Measurements from ENCODE around the gene PRPF40A. TPM values are rescaled to one million over a fixed set of nuclear protein-coding genes. Genes with fewer than 3 reads are reported as not detected.

The PRPF40A gene
- total RNA-seq, 6 experiments from 2014 or later: 25.1 to 54.3 (median 40.2) TPM

- DNase-seq (no peak), ATAC-seq (no peak)
- Histone ChIP-seq H3K27ac (no peak overlapping the region), H3K36me3 (peaks cover 0 to 18% (median 0%) of the 10 kb centered on the region in 4 donors), H3K4me3 (no peak overlapping the region), H3K4me1 (peaks cover 0 to 8% (median 0%) of the 10 kb centered on the region in 4 donors), H3K27me3 (no peaks in the 10 kb centered on the region), H3K9me3 (no peaks in the 10 kb centered on the region)
- intact Hi-C loops (cut with DNase I): no loop called here
- no peak for TF ChIP-seq POLR2A (IDR thresholded peaks at IDR 0.05)
- TF ChIP-seq CTCF (IDR thresholded peaks at IDR 0.05): no peak
- 83% methylated on average over 1 of the region's 1 CpG for WGBS (ENCODE audit: insufficient coverage, low coverage, low lambda C conversion rate, missing lambda C conversion rate)
Measured at GRCh38 chr2:152696476-152696875, 20.8 kb downstream of the PRPF40A start.

GRCh38 chr2:152695763-152696162, 21.5 kb downstream of the PRPF40A start:
- Histone ChIP-seq H3K27ac (no peak overlapping the region), H3K36me3 (peaks cover 0 to 18% (median 0%) of the 10 kb centered on the region in 4 donors), H3K4me3 (no peak overlapping the region), H3K4me1 (peaks cover 0 to 8% (median 0%) of the 10 kb centered on the region in 4 donors), H3K9me3 (no peaks in the 10 kb centered on the region), H3K27me3 (no peaks in the 10 kb centered on the region)
- intact Hi-C loops (cut with DNase I): no loop called here
- DNase-seq: no peak
- WGBS (ENCODE audit: insufficient coverage, low coverage, low lambda C conversion rate, missing lambda C conversion rate): 97% methylated on average over 3 of the region's 3 CpGs
- no peak for ATAC-seq
- TF ChIP-seq POLR2A (IDR thresholded peaks at IDR 0.05) (no peak), CTCF (IDR thresholded peaks at IDR 0.05) (no peak)

- Histone ChIP-seq H3K27ac (peak overlapping the region; percentile 12 to 38 (median 25)), H3K4me3 (peak overlapping the region; percentile 3 to 17 (median 4)), H3K36me3 (peaks cover 0 to 18% (median 0%) of the 10 kb centered on the region in 4 donors), H3K4me1 (peaks cover 0 to 8% (median 0%) of the 10 kb centered on the region in 4 donors), H3K9me3 (no peaks in the 10 kb centered on the region), H3K27me3 (no peaks in the 10 kb centered on the region)
- ATAC-seq (peak; percentile 58 to 91 (median 74)), DNase-seq (no peak)
- intact Hi-C loops (cut with DNase I): no loop called here
- TF ChIP-seq POLR2A (IDR thresholded peaks at IDR 0.05) (no peak), CTCF (IDR thresholded peaks at IDR 0.05) (no peak)
- 27% methylated on average over 8 of the region's 8 CpGs for WGBS (ENCODE audit: insufficient coverage, low coverage, low lambda C conversion rate, missing lambda C conversion rate)
Measured at GRCh38 chr2:152694161-152694661, 23.1 kb downstream of the PRPF40A start.

- Histone ChIP-seq H3K27me3 (no peaks in the 10 kb centered on the region), H3K27ac (no peak overlapping the region), H3K4me1 (peaks cover 0 to 8% (median 0%) of the 10 kb centered on the region in 4 donors), H3K4me3 (no peak overlapping the region), H3K36me3 (peaks cover 0 to 18% (median 0%) of the 10 kb centered on the region in 4 donors), H3K9me3 (no peaks in the 10 kb centered on the region)
- no peak for DNase-seq
- WGBS (ENCODE audit: insufficient coverage, low coverage, low lambda C conversion rate, missing lambda C conversion rate): 90% methylated on average over 4 of the region's 4 CpGs
- TF ChIP-seq POLR2A (IDR thresholded peaks at IDR 0.05): no peak
- no peak for TF ChIP-seq CTCF (IDR thresholded peaks at IDR 0.05)
- ATAC-seq: no peak
- intact Hi-C loops (cut with DNase I): no loop called here
Measured at GRCh38 chr2:152693033-152693432, 24.2 kb downstream of the PRPF40A start.

GRCh38 chr2:152686321-152686720, 30.9 kb downstream of the PRPF40A start:
- TF ChIP-seq CTCF (IDR thresholded peaks at IDR 0.05): no peak
- TF ChIP-seq POLR2A (IDR thresholded peaks at IDR 0.05): no peak
- Histone ChIP-seq H3K9me3 (no peaks in the 10 kb centered on the region), H3K36me3 (no peaks in the 10 kb centered on the region), H3K4me3 (no peak overlapping the region), H3K27ac (no peak overlapping the region), H3K27me3 (no peaks in the 10 kb centered on the region), H3K4me1 (no peaks in the 10 kb centered on the region)
- DNase-seq: no peak
- intact Hi-C loops (cut with DNase I): no loop called here
- no peak for ATAC-seq

Measured in right lobe of liver (tissue), 6 donors.